ENCODE results near the gene ARMC7. TPM values are rescaled to one million over a fixed set of nuclear protein-coding genes. Genes with fewer than 3 reads are reported as not detected.

The ARMC7 gene
- total and polyA plus RNA-seq, 2 of the 13 experiments (the other 11 are each of a cell fraction or from before 2014, with no cell fraction given): 3.9 to 4.2 TPM

DNA sequence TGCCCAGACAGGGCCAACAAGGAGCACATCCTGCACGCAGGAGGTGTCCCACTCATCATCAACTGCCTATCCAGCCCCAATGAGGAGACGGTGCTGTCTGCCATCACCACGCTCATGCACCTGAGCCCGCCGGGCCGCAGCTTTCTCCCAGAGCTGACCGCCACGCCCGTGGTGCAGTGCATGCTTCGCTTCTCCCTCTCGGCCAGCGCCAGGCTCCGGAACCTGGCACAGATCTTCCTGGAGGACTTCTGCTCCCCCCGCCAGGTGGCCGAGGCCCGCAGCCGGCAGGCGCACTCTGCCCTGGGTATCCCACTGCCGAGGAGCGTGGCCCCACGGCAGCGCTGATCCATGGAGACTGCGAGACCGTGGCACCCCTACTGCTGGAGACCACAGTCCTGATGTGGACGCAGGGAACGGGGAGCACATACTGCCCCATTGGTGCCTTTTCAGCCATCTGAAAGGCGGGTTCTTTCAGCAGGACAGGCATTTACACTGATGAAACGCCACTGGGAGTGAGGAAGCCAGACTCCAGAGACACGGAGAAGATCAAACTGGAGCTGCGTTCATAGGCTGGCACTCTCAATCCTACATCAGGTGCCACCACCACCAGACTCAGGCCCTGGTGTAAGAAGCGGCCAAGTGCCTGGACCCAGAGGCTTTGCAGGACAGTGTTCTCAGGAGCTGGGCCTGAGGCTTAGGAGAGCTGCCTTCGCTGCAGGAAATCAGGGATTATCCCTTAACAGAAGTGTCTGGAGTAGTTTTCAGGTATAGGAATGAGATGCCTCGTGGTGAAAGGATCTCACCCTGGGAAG lies 19.1 kb downstream of the ARMC7 start (continued):
- TF ChIP-seq, protein P1, sequence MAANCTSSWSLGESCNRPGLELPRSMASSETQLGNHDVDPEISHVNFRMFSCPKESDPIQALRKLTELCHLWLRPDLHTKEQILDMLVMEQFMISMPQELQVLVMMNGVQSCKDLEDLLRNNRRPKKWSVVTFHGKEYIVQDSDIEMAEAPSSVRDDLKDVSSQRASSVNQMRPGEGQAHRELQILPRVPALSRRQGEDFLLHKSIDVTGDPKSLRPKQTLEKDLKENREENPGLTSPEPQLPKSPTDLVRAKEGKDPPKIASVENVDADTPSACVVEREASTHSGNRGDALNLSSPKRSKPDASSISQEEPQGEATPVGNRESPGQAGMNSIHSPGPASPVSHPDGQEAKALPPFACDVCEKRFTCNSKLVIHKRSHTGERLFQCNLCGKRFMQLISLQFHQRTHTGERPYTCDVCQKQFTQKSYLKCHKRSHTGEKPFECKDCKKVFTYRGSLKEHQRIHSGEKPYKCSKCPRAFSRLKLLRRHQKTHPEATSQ (CRISPR knock-in tag; IDR thresholded peaks at IDR 0.05; ENCODE audit: borderline replicate concordance): no peak
- no peak for TF ChIP-seq ZNF562 (CRISPR knock-in tag; IDR thresholded peaks at IDR 0.05; ENCODE audit: borderline replicate concordance)
- no peak for TF ChIP-seq PCBP1 (IDR thresholded peaks at IDR 0.05; ENCODE audit: borderline replicate concordance, low read depth, low read length)
- TF ChIP-seq ZNF225 (CRISPR knock-in tag; IDR thresholded peaks at IDR 0.05): no peak
- TF ChIP-seq PHF8 (CRISPR knock-in tag; IDR thresholded peaks at IDR 0.05): no peak
- no peak for TF ChIP-seq ZBTB3 (CRISPR knock-in tag; IDR thresholded peaks at IDR 0.05; ENCODE audit: borderline replicate concordance, low read depth)
- TF ChIP-seq STAG1 (CRISPR knock-in tag; IDR thresholded peaks at IDR 0.05): no peak
- no peak for TF ChIP-seq KDM3A (CRISPR knock-in tag; IDR thresholded peaks at IDR 0.05; ENCODE audit: low read depth)
- no peak for TF ChIP-seq ZNF543 (CRISPR knock-in tag; IDR thresholded peaks at IDR 0.05)
- TF ChIP-seq PITX1 (CRISPR knock-in tag; IDR thresholded peaks at IDR 0.05): no peak
- no peak for TF ChIP-seq ZNF101 (CRISPR knock-in tag; IDR thresholded peaks at IDR 0.05; ENCODE audit: borderline replicate concordance, low read depth)
- TF ChIP-seq ZNF253 (CRISPR knock-in tag; IDR thresholded peaks at IDR 0.05; ENCODE audit: borderline replicate concordance): no peak
- TF ChIP-seq ZSCAN9 (CRISPR knock-in tag; IDR thresholded peaks at IDR 0.05; ENCODE audit: borderline replicate concordance): no peak
- TF ChIP-seq BCL6 (CRISPR knock-in tag; IDR thresholded peaks at IDR 0.05): no peak
- TF ChIP-seq HNRNPL (IDR thresholded peaks at IDR 0.05; ENCODE audit: low read depth, low read length): 0 out of 2 replicates have a peak, but pooled peaks have one; percentile 24
- no peak for TF ChIP-seq THYN1 (CRISPR knock-in tag; IDR thresholded peaks at IDR 0.05; ENCODE audit: borderline replicate concordance, low read depth)
- TF ChIP-seq ZNF672 (CRISPR knock-in tag; IDR thresholded peaks at IDR 0.05): no peak
- no peak for TF ChIP-seq SMAD3 (CRISPR knock-in tag; IDR thresholded peaks at IDR 0.05)
- no peak for TF ChIP-seq ATF7-NPFF (CRISPR knock-in tag; IDR thresholded peaks at IDR 0.05; ENCODE audit: low read depth)
- TF ChIP-seq ZNF430 (CRISPR knock-in tag; IDR thresholded peaks at IDR 0.05): no peak
- TF ChIP-seq SMARCE1 (IDR thresholded peaks at IDR 0.05; ENCODE audit: borderline replicate concordance): no peak
- TF ChIP-seq ZNF331 (CRISPR knock-in tag; IDR thresholded peaks at IDR 0.05): no peak
- TF ChIP-seq ZNF180 (CRISPR knock-in tag; IDR thresholded peaks at IDR 0.05; ENCODE audit: borderline replicate concordance, low read depth): no peak
- peak; percentile 34 for TF ChIP-seq RBM22 (optimal IDR thresholded peaks at IDR 0.05; ENCODE audit: low read length)
- no peak for TF ChIP-seq MAZ (IDR thresholded peaks at IDR 0.05; ENCODE audit: borderline replicate concordance, low read depth, low read length)
- no peak for TF ChIP-seq MAZ (CRISPR knock-in tag; IDR thresholded peaks at IDR 0.05; ENCODE audit: low read depth)
- no peak for TF ChIP-seq ZNF329 (CRISPR knock-in tag; IDR thresholded peaks at IDR 0.05; ENCODE audit: low read depth)
- TF ChIP-seq, protein P2, sequence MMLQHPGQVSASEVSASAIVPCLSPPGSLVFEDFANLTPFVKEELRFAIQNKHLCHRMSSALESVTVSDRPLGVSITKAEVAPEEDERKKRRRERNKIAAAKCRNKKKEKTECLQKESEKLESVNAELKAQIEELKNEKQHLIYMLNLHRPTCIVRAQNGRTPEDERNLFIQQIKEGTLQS (CRISPR knock-in tag; IDR thresholded peaks at IDR 0.05): no peak
- no peak for TF ChIP-seq CHD2 (IDR thresholded peaks at IDR 0.05; ENCODE audit: low read depth, low read length)
- TF ChIP-seq KAT8 (CRISPR knock-in tag; IDR thresholded peaks at IDR 0.05): no peak
- TF ChIP-seq, protein P3, sequence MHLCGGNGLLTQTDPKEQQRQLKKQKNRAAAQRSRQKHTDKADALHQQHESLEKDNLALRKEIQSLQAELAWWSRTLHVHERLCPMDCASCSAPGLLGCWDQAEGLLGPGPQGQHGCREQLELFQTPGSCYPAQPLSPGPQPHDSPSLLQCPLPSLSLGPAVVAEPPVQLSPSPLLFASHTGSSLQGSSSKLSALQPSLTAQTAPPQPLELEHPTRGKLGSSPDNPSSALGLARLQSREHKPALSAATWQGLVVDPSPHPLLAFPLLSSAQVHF (CRISPR knock-in tag; IDR thresholded peaks at IDR 0.05): no peak
- TF ChIP-seq ZNF75D (CRISPR knock-in tag; IDR thresholded peaks at IDR 0.05; ENCODE audit: borderline replicate concordance): no peak
